GM12878 (cell line): ENCODE data around the gene TSBP1. TPM values are rescaled to one million over a fixed set of nuclear protein-coding genes. Genes with fewer than 3 reads are reported as not detected.

Source experiments
- ATAC-seq: fragments of 200-7000 bp; cut with Tn5 transposase; 3 replicates; pipeline ENCODE4 v1.9.1; 2020; ENCODE audit warnings: mild to moderate bottlenecking, moderate library complexity
- BruUV-seq: library from RNA; stranded (reverse); fragments of 400-500 nt; replicated peaks from 2 replicates; lab custom pipeline; 2021; lab: Mats Ljungman, UMichigan
- CTCF ChIA-PET: fragments of 300-600 bp; sonication (Branson Sonifier 250); formaldehyde crosslinking; extraction: SDS; loops from one replicate; lab custom pipeline; 2021; ENCODE audit warnings: inconsistent platforms; lab: Yijun Ruan, JAX
- POLR2A ChIA-PET: fragments of 350-600 bp; formaldehyde crosslinking; extraction: SDS; loops from one replicate; lab custom pipeline; 2021; ENCODE audit warnings: inconsistent platforms; lab: Charles Lee
- RAD21 ChIA-PET: fragments of 300-600 bp; sonication (Branson Sonifier 250); formaldehyde crosslinking; loops from one replicate; lab custom pipeline; 2023; ENCODE audit warnings: antibody characterized with exemption; ENCODE audit not compliant: unreplicated experiment; lab: Charles Lee
- SMC1A ChIA-PET: fragments of 300-600 bp; sonication (Branson Sonifier 250); formaldehyde crosslinking; loops from one replicate; lab custom pipeline; 2023; ENCODE audit not compliant: unreplicated experiment, uncharacterized antibody; lab: Charles Lee
- DNase-seq: peaks from one replicate; pipeline ENCODE4 v3.0.0-alpha.2; 2011; ENCODE audit warnings: low read depth, low spot score
- FAIRE-seq: peaks from 3 replicates; lab custom pipeline; 2011; peaks lifted over from hg19 to GRCh38; lab: Jason Lieb, UNC
- H2AFZ ChIP-seq: 2 replicates; pipeline ENCODE4 v1.6.0; 2011; ENCODE audit warnings: low read depth, low read length, control low read depth; ENCODE audit not compliant: control insufficient read depth
- H3K27ac ChIP-seq: 2 replicates; pipeline ENCODE4 v1.5.1; 2011; ENCODE audit warnings: control low read depth; ENCODE audit not compliant: control insufficient read depth, insufficient read depth
- H3K27me3 ChIP-seq, 2 experiments: replicated peaks in 1 of 2; 2 replicates each; pipeline versions ENCODE4 v1.6.0 to v1.6.1; 2011; ENCODE audit warnings: low read length in 1 of 2; ENCODE audit not compliant: control insufficient read depth in 2 of 2, insufficient read depth in 2 of 2
- H3K36me3 ChIP-seq, 2 experiments: 2 replicates each; pipeline ENCODE4 v1.5.1; 2011; ENCODE audit warnings: low read length in 1 of 2; ENCODE audit not compliant: control insufficient read depth in 2 of 2, insufficient read depth in 2 of 2
- H3K4me1 ChIP-seq: 2 replicates; pipeline ENCODE4 v1.6.1; 2011; ENCODE audit warnings: mild to moderate bottlenecking, low read length, moderate library complexity, mixed read lengths; ENCODE audit not compliant: control insufficient read depth, insufficient read depth
- H3K4me2 ChIP-seq: 2 replicates; pipeline ENCODE4 v1.6.0; 2011; ENCODE audit warnings: control low read depth; ENCODE audit not compliant: control insufficient read depth, insufficient read depth
- H3K4me3 ChIP-seq: fragments of 200-600 bp; sonication (generic); 2 replicates; pipeline ENCODE4 v1.5.1; 2016
- H3K79me2 ChIP-seq: 2 replicates; pipeline ENCODE4 v1.6.0; 2011; ENCODE audit warnings: low read length; ENCODE audit not compliant: control insufficient read depth, insufficient read depth
- H3K9ac ChIP-seq: 2 replicates; pipeline ENCODE4 v1.8.0; 2011; ENCODE audit warnings: low read length, control low read depth, mixed read lengths; ENCODE audit not compliant: control insufficient read depth, insufficient read depth
- H3K9me3 ChIP-seq: replicated peaks from 3 replicates; pipeline ENCODE4 v1.5.1; 2011; ENCODE audit warnings: mild to moderate bottlenecking, low read length; ENCODE audit not compliant: control insufficient read depth, insufficient read depth
- H4K20me1 ChIP-seq: 2 replicates; pipeline ENCODE4 v1.6.0; 2011; ENCODE audit not compliant: control insufficient read depth, insufficient read depth
- BCL11A ChIP-seq: IDR thresholded peaks from 2 replicates; pipeline ENCODE4 v1.6.1; 2011; ENCODE audit warnings: low read depth, low read length
- CEBPB ChIP-seq, 2 experiments: fragments of 150-350 bp in 1 of 2; IDR thresholded peaks; 2 replicates each; pipeline ENCODE4 v1.6.1; 2012 to 2014; ENCODE audit warnings: low read depth in 2 of 2, low read length in 2 of 2, borderline replicate concordance in 1 of 2, inconsistent platforms in 1 of 2
- CHD1 ChIP-seq: IDR thresholded peaks from 2 replicates; pipeline ENCODE4 v1.6.1; 2012; ENCODE audit warnings: low read depth, low read length, improper control_type of control experiment
- CREB1 ChIP-seq: IDR thresholded peaks from 2 replicates; pipeline ENCODE4 v1.6.1; 2012; ENCODE audit warnings: low read depth, mild to moderate bottlenecking, inconsistent platforms
- EP300 ChIP-seq, 2 experiments: fragments of 150-350 bp in 1 of 2; IDR thresholded peaks; 2 replicates each; pipeline ENCODE4 v1.6.1; 2011 to 2012; ENCODE audit warnings: low read depth in 2 of 2, low read length in 2 of 2, borderline replicate concordance in 1 of 2, improper control_type of control experiment in 1 of 2, inconsistent platforms in 1 of 2; ENCODE audit not compliant: control insufficient read depth in 1 of 2
- FOXK2 ChIP-seq: fragments of 450-650 bp; IDR thresholded peaks from 2 replicates; pipeline ENCODE4 v1.6.1; 2017; ENCODE audit warnings: mild to moderate bottlenecking, moderate library complexity
- HDGF ChIP-seq: fragments of 450-650 bp; IDR thresholded peaks from 2 replicates; pipeline ENCODE4 v1.6.1; 2016; ENCODE audit warnings: antibody characterized with exemption
- JUNB ChIP-seq: IDR thresholded peaks from 2 replicates; pipeline ENCODE4 v1.6.1; 2016; ENCODE audit warnings: antibody characterized with exemption, mild to moderate bottlenecking
- MXI1 ChIP-seq: fragments of 150-350 bp; IDR thresholded peaks from 2 replicates; pipeline ENCODE4 v1.6.1; 2011; ENCODE audit warnings: low read depth, mild to moderate bottlenecking, inconsistent platforms, low read length, improper control_type of control experiment
- RBBP5 ChIP-seq: fragments of 200-600 bp; sonication (generic); conservative IDR thresholded peaks from 2 replicates; pipeline ENCODE4 v1.6.1; 2016
- SREBF2 ChIP-seq: IDR thresholded peaks from 2 replicates; pipeline ENCODE4 v1.6.1; 2012; ENCODE audit warnings: mild to moderate bottlenecking, low read length
- ZBTB33 ChIP-seq: fragments of 450-650 bp; IDR thresholded peaks from 2 replicates; pipeline ENCODE4 v1.6.1; 2017; ENCODE audit warnings: mild to moderate bottlenecking
- WGBS: methylation state at CpG from one replicate; pipeline ENCODE4 v1.1.6; 2016; ENCODE audit warnings: low lambda C conversion rate; ENCODE audit not compliant: insufficient replicate concordance, insufficient coverage; ENCODE audit errors: missing lambda C conversion rate; 5-methylcytosine and 5-hydroxymethylcytosine counted together
- in situ Hi-C: fragments of 300-500 bp; cut with MboI; formaldehyde crosslinking; loops from 9 replicates; pipeline ENCODE4 v1.14.3; 2018; ENCODE audit warnings: mixed read lengths
- intact Hi-C: fragments of 100-400 bp; cut with micrococcal nuclease; formaldehyde crosslinking; loops from one replicate; pipeline ENCODE4 v1.14.2; 2022; ENCODE audit not compliant: unreplicated experiment
- polyA plus RNA-seq, 11 experiments: library from polyadenylated mRNA; depleted of rRNA in 4 of 11; unstranded in 6 of 11; stranded (reverse) in 5 of 11; fragments of >200 nt; fragmentation: Nextera tagmentation in 4 of 11; fragmentation: Illumina TruSeq in 1 of 11; extraction: Ambion mirVana in 4 of 11; extraction: Trizol in 1 of 11; gene quantifications; 1 replicate in 1 of 11; 2 replicates in 10 of 11; pipeline versions ENCODE4 v1.2.1 to v1.2.3, GENCODE V29; 2011 to 2016; ENCODE audit warnings: inconsistent platforms in 2 of 11, missing spikeins in 2 of 11, low read depth in 1 of 11
- total RNA-seq, 4 experiments: library from RNA; depleted of rRNA in 3 of 4; stranded (reverse); fragments of >200 nt in 3 of 4; fragmentation: Illumina TruSeq in 1 of 4; extraction: Trizol in 1 of 4; gene quantifications; 2 replicates each; pipeline versions ENCODE4 v1.2.1 to v1.2.3, GENCODE V29; 2013 to 2021
- TF ChIP-seq, protein P1 (sequence below): fragments of 450-650 bp; IDR thresholded peaks from 2 replicates; pipeline ENCODE4 v1.6.1; 2017; ENCODE audit warnings: low read depth, mild to moderate bottlenecking, moderate library complexity
- TF ChIP-seq, protein P2 (sequence below): IDR thresholded peaks from 2 replicates; pipeline ENCODE4 v1.6.1; 2012; ENCODE audit warnings: low read length, inconsistent platforms

TSBP1 gene
- total and polyA plus RNA-seq, 10 of the 15 experiments (the other 5 are each of a cell fraction or from before 2014, with no cell fraction given), result not detected

- H3K4me2 ChIP-seq, result no peak overlapping the region
- ChIA-PET CTCF (no interaction called here), SMC1A (no interaction called here)
- H3K79me2 ChIP-seq, result no peaks in the 10 kb centered on the region
- DNase-seq (no peak), FAIRE-seq (no peak)
- H2AFZ ChIP-seq, result no peak overlapping the region
- H3K4me1 ChIP-seq, result no peaks in the 10 kb centered on the region
- in situ Hi-C loops, result no loop called here
- TF ChIP-seq FOXK2 (no peak), CHD1 (no peak), RBBP5 (no peak), ZBTB33 (no peak), SREBF2 (no peak), BCL11A (no peak), JUNB (no peak), MXI1 (no peak), CEBPB (IDR thresholded peaks at IDR 0.05; ENCODE audit: borderline replicate concordance in 1 of 2, low read depth in 2 of 2, low read length in 2 of 2) (no peak), HDGF (no peak), CREB1 (no peak), EP300 (IDR thresholded peaks at IDR 0.05; ENCODE audit: borderline replicate concordance in 1 of 2, control insufficient read depth in 1 of 2, low read depth in 2 of 2, low read length in 2 of 2) (no peak)
- TF ChIP-seq, protein P1, sequence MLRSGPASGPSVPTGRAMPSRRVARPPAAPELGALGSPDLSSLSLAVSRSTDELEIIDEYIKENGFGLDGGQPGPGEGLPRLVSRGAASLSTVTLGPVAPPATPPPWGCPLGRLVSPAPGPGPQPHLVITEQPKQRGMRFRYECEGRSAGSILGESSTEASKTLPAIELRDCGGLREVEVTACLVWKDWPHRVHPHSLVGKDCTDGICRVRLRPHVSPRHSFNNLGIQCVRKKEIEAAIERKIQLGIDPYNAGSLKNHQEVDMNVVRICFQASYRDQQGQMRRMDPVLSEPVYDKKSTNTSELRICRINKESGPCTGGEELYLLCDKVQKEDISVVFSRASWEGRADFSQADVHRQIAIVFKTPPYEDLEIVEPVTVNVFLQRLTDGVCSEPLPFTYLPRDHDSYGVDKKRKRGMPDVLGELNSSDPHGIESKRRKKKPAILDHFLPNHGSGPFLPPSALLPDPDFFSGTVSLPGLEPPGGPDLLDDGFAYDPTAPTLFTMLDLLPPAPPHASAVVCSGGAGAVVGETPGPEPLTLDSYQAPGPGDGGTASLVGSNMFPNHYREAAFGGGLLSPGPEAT, result no peak
- TF ChIP-seq, protein P2, sequence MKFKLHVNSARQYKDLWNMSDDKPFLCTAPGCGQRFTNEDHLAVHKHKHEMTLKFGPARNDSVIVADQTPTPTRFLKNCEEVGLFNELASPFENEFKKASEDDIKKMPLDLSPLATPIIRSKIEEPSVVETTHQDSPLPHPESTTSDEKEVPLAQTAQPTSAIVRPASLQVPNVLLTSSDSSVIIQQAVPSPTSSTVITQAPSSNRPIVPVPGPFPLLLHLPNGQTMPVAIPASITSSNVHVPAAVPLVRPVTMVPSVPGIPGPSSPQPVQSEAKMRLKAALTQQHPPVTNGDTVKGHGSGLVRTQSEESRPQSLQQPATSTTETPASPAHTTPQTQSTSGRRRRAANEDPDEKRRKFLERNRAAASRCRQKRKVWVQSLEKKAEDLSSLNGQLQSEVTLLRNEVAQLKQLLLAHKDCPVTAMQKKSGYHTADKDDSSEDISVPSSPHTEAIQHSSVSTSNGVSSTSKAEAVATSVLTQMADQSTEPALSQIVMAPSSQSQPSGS, result no peak
- TF ChIP-seq, all 136 proteins: peak for 0
- no peak for ATAC-seq
- intact Hi-C loops, result no loop called here
- RAD21 ChIA-PET, result no interaction called here
- H3K36me3 ChIP-seq, result no peaks in the 10 kb centered on the region
- WGBS, result 96% methylated on average over 6 of the region's 6 CpGs
- H4K20me1 ChIP-seq, result no peaks in the 10 kb centered on the region
- no peak overlapping the region for H3K9ac ChIP-seq
- H3K4me3 ChIP-seq, result no peak overlapping the region
- H3K27me3 ChIP-seq, result no peaks in the 10 kb centered on the region
- no peak overlapping the region for H3K27ac ChIP-seq
- BruUV-seq, result no TSS peak
- no peaks in the 10 kb centered on the region; the same call in 2 of the 3 replicates for H3K9me3 ChIP-seq
- POLR2A ChIA-PET, result no interaction called here
Measured at GRCh38 chr6:32391505-32391904, 19.8 kb upstream of the TSBP1 start.
